ENCODE measurements around the gene FAT1. TPM values are rescaled to one million over a fixed set of nuclear protein-coding genes. Genes with fewer than 3 reads are reported as not detected.

Gene FAT1
- total RNA-seq, 1 experiment from 2014 or later = 83.9 TPM

GRCh38 chr4:186722796-186723291 is 812 bp downstream of the FAT1 start:
- DNase-seq = no peak
- peaks cover 4% of the 10 kb centered on the region; the same call in 1 of the 2 replicates for H3K27me3 ChIP-seq (ENCODE audit: control insufficient read depth, insufficient read depth, low read length)
- H3K4me3 ChIP-seq (ENCODE audit: insufficient read depth, low read depth, low read length) = peak overlapping the region; percentile 83
- no peaks in the 10 kb centered on the region for H3K36me3 ChIP-seq (replicated peaks; ENCODE audit: control insufficient read depth, insufficient read depth, low read length)

GRCh38 chr4:186719925-186720694 is 3.5 kb downstream of the FAT1 start:
- Histone ChIP-seq H3K4me3 (ENCODE audit: insufficient read depth, low read depth, low read length) (no peak overlapping the region), H3K27me3 (ENCODE audit: control insufficient read depth, insufficient read depth, low read length) (peaks cover 2% of the 10 kb centered on the region; the same call in 1 of the 2 replicates), H3K36me3 (replicated peaks; ENCODE audit: control insufficient read depth, insufficient read depth, low read length) (no peaks in the 10 kb centered on the region)
- peak; percentile 73 for DNase-seq

- no peak overlapping the region for H3K4me3 ChIP-seq (ENCODE audit: insufficient read depth, low read depth, low read length)
- peaks cover 2% of the 10 kb centered on the region; the same call in 1 of the 2 replicates for H3K27me3 ChIP-seq (ENCODE audit: control insufficient read depth, insufficient read depth, low read length)
- DNase-seq = no peak
- no peaks in the 10 kb centered on the region for H3K36me3 ChIP-seq (replicated peaks; ENCODE audit: control insufficient read depth, insufficient read depth, low read length)
Measured at GRCh38 chr4:186717556-186717955, 6.1 kb downstream of the FAT1 start.

GRCh38 chr4:186715077-186715476 is 8.6 kb downstream of the FAT1 start:
- no peaks in the 10 kb centered on the region for H3K36me3 ChIP-seq (replicated peaks; ENCODE audit: control insufficient read depth, insufficient read depth, low read length)
- H3K4me3 ChIP-seq (ENCODE audit: insufficient read depth, low read depth, low read length) = no peak overlapping the region
- no peaks in the 10 kb centered on the region for H3K27me3 ChIP-seq (ENCODE audit: control insufficient read depth, insufficient read depth, low read length)
- no peak for DNase-seq

GRCh38 chr4:186714006-186714675 is 9.5 kb downstream of the FAT1 start:
- no peak for DNase-seq
- Histone ChIP-seq H3K4me3 (ENCODE audit: insufficient read depth, low read depth, low read length) (no peak overlapping the region), H3K36me3 (replicated peaks; ENCODE audit: control insufficient read depth, insufficient read depth, low read length) (peaks cover 3% of the 10 kb centered on the region), H3K27me3 (ENCODE audit: control insufficient read depth, insufficient read depth, low read length) (no peaks in the 10 kb centered on the region)

GRCh38 chr4:186712690-186713089 is 11.0 kb downstream of the FAT1 start:
- Histone ChIP-seq H3K27me3 (ENCODE audit: control insufficient read depth, insufficient read depth, low read length) (no peaks in the 10 kb centered on the region), H3K4me3 (ENCODE audit: insufficient read depth, low read depth, low read length) (no peak overlapping the region)
- DNase-seq = no peak

GRCh38 chr4:186710521-186711119 is 13.0 kb downstream of the FAT1 start:
- Histone ChIP-seq H3K36me3 (replicated peaks; ENCODE audit: control insufficient read depth, insufficient read depth, low read length) (peaks cover 15% of the 10 kb centered on the region), H3K27me3 (ENCODE audit: control insufficient read depth, insufficient read depth, low read length) (no peaks in the 10 kb centered on the region), H3K4me3 (ENCODE audit: insufficient read depth, low read depth, low read length) (no peak overlapping the region)
- DNase-seq = no peak

More at GRCh38 chr4:186712690-186713089, 11.0 kb downstream of the FAT1 start:
- H3K36me3 ChIP-seq (replicated peaks; ENCODE audit: control insufficient read depth, insufficient read depth, low read length) = peaks cover 13% of the 10 kb centered on the region

GRCh38 chr4:186709517-186709916 is 14.1 kb downstream of the FAT1 start:
- Histone ChIP-seq H3K27me3 (ENCODE audit: control insufficient read depth, insufficient read depth, low read length) (no peaks in the 10 kb centered on the region), H3K36me3 (replicated peaks; ENCODE audit: control insufficient read depth, insufficient read depth, low read length) (peaks cover 15% of the 10 kb centered on the region), H3K4me3 (ENCODE audit: insufficient read depth, low read depth, low read length) (no peak overlapping the region)
- DNase-seq = no peak

- no peak for DNase-seq
- Histone ChIP-seq H3K4me3 (ENCODE audit: insufficient read depth, low read depth, low read length) (no peak overlapping the region), H3K36me3 (replicated peaks; ENCODE audit: control insufficient read depth, insufficient read depth, low read length) (peaks cover 15% of the 10 kb centered on the region), H3K27me3 (ENCODE audit: control insufficient read depth, insufficient read depth, low read length) (no peaks in the 10 kb centered on the region)
Measured at GRCh38 chr4:186708554-186708953, 15.1 kb downstream of the FAT1 start.

- Histone ChIP-seq H3K4me3 (ENCODE audit: insufficient read depth, low read depth, low read length) (no peak overlapping the region), H3K36me3 (replicated peaks; ENCODE audit: control insufficient read depth, insufficient read depth, low read length) (peaks cover 15% of the 10 kb centered on the region), H3K27me3 (ENCODE audit: control insufficient read depth, insufficient read depth, low read length) (no peaks in the 10 kb centered on the region)
- no peak for DNase-seq
Measured at GRCh38 chr4:186707996-186708395, 15.7 kb downstream of the FAT1 start.

GRCh38 chr4:186707574-186707973 is 16.1 kb downstream of the FAT1 start:
- Histone ChIP-seq H3K4me3 (ENCODE audit: insufficient read depth, low read depth, low read length) (no peak overlapping the region), H3K36me3 (replicated peaks; ENCODE audit: control insufficient read depth, insufficient read depth, low read length) (peaks cover 15% of the 10 kb centered on the region), H3K27me3 (ENCODE audit: control insufficient read depth, insufficient read depth, low read length) (no peaks in the 10 kb centered on the region)
- no peak for DNase-seq

GRCh38 chr4:186704057-186704456 is 19.6 kb downstream of the FAT1 start:
- H3K36me3 ChIP-seq (replicated peaks; ENCODE audit: control insufficient read depth, insufficient read depth, low read length) = peaks cover 12% of the 10 kb centered on the region
- no peaks in the 10 kb centered on the region for H3K27me3 ChIP-seq (ENCODE audit: control insufficient read depth, insufficient read depth, low read length)
- DNase-seq = no peak
- H3K4me3 ChIP-seq (ENCODE audit: insufficient read depth, low read depth, low read length) = no peak overlapping the region

GRCh38 chr4:186703510-186703909 is 20.1 kb downstream of the FAT1 start:
- no peak overlapping the region for H3K4me3 ChIP-seq (ENCODE audit: insufficient read depth, low read depth, low read length)
- peaks cover 8% of the 10 kb centered on the region for H3K36me3 ChIP-seq (replicated peaks; ENCODE audit: control insufficient read depth, insufficient read depth, low read length)
- no peaks in the 10 kb centered on the region for H3K27me3 ChIP-seq (ENCODE audit: control insufficient read depth, insufficient read depth, low read length)
- no peak for DNase-seq

- H3K27me3 ChIP-seq (ENCODE audit: control insufficient read depth, insufficient read depth, low read length) = no peaks in the 10 kb centered on the region
- DNase-seq = no peak
- H3K36me3 ChIP-seq (replicated peaks; ENCODE audit: control insufficient read depth, insufficient read depth, low read length) = peaks cover 3% of the 10 kb centered on the region
- H3K4me3 ChIP-seq (ENCODE audit: insufficient read depth, low read depth, low read length) = no peak overlapping the region
Measured at GRCh38 chr4:186702940-186703339, 20.7 kb downstream of the FAT1 start.

- Histone ChIP-seq H3K27me3 (ENCODE audit: control insufficient read depth, insufficient read depth, low read length) (no peaks in the 10 kb centered on the region), H3K36me3 (replicated peaks; ENCODE audit: control insufficient read depth, insufficient read depth, low read length) (peaks cover 2% of the 10 kb centered on the region), H3K4me3 (ENCODE audit: insufficient read depth, low read depth, low read length) (no peak overlapping the region)
- DNase-seq = no peak
Measured at GRCh38 chr4:186702297-186702696, 21.4 kb downstream of the FAT1 start.

Measured in H7 (cell line).